ENCODE data around the gene TEX9.
"Not testable (repeated sequence)": the region's sequence is repeated elsewhere in the genome, so short reads cannot be mapped to it uniquely, and the experiment has no call there.

The TEX9 gene

DNA sequence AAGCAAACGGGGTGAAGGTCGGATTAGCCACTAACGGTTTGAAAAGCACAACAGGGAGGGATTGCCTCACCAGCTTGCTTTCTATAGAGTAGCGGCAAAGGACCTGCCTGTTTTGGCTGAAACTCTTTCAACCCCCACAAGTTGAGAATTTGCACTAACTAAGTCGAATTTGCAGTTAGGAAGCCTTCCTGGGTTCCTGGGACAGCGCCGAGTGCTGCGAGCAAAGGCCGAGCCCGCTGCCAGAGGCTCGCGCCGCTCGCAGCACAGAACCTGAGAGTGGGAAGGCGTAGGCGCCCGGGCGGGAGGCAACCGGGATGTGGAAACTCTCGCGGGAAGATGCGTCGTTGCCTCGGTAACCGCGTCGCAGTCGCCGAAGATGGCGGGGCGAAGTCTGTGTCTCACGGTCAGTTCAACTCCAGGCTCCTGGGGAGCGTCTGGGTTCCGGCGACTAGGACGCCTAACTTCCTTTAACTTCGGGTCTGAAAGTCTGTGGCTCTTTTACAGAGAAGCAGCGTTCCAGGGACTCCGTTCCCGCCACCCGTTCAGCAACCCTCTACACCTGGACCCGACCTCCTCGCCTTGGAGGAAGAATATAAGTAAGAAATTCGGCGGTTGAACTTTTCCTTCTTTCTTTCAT is at the start of gene TEX9:
TEX9 (plus strand) TSS at position 352 of the 637 bp plus-strand sequence; CDS start at position 377, 25 bp downstream.
- peak; percentile 29 for DNase-seq (ENCODE audit: low read depth)

DNA sequence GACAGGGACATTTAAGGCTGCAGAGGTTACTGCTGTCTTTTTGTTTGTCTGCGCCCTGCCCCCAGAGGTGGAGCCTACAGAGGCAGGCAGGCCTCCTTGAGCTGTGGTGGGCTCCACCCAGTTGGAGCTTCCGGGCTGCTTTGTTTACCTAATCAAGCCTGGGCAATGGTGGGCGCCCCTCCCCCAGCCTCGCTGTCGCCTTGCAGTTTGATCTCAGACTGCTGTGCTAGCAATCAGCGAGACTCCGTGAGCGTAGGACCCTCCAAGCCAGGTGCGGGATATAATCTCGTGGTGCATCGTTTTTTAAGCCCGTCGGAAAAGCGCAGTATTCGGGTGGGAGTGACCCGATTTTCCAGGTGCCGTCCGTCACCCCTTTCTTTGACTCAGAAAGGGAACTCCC is 48.7 kb upstream of the TEX9 start:
- not testable (repeated sequence) for DNase-seq (ENCODE audit: low read depth)

DNA sequence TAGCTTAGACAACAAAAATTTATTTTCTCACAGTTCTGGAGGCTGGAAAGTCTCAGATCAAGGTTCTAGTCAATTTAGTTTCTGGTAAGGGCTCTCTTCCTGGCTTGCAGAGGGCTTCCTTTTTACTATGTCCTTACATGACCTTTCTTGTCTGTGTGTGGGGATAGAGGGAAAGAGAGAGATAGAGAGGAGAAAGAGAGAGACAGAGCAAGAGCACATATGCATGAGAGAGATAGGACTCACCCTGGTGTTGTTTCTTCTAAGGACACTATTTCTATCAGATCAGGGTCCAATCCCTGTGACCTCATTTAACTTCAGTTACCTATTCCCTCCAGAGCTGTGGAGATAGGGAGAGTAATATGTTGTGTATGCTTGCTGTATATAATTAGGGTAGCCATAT is 44.9 kb upstream of the TEX9 start:
- DNase-seq (ENCODE audit: low read depth): no peak

DNA sequence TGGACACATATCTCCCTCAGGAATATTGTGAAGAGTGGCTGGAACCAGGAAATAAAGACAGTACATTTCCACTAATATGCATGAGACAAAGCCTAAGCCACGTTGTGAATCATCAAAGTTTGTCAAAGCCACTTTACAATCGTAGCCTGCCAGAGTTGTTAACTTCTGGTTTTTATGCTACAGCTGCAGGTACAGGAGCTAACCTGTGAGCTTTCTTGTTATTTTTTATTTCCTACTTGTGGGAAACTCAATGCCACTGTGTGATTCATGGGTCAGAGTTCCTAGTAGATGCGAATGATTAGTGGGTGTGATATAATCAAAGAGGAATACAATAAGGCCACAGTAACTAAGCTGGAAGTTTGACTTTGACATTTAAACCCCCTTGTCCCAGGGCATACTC is 44.4 kb upstream of the TEX9 start:
- no peak for DNase-seq (ENCODE audit: low read depth)

DNA sequence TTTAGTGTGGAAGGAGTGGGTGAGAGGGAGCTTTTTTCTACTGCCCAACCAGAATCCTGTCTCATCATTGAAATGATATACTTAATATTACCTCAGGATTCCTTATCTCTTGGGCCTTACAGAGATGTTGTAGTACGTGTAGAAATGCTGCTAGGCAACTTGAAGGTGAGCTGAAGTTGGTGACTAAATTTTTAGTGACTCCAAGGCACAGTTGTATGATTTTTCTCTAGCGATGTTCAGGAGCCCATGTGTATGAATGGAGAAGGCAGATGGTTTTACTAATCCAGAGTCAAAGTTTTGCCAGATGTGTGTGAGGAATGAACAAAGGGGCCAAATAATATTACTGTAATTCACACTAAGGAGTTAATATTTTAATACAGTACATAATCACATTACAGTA is 42.8 kb upstream of the TEX9 start:
- no peak for DNase-seq (ENCODE audit: low read depth)

DNA sequence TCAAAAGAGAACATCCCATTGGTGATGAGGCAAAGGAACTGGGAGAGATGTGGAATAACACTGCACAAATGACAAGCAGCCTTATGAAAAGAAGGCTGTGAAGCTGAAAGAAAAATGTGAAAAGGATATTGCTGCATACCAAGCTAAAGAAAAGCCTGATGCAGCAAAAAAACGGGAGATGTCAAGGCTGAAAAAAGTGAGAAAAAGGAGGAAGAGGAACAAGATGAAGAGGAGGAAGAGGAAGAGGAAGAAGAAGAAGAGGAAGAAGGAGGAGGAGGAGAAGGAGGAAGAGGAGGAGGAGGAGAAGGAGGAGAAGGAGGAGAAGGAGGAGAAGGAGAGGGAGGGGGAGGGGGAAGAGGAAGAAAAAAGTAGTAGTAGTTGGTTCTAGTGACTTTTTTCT is 41.8 kb upstream of the TEX9 start:
- DNase-seq (ENCODE audit: low read depth): no peak

DNA sequence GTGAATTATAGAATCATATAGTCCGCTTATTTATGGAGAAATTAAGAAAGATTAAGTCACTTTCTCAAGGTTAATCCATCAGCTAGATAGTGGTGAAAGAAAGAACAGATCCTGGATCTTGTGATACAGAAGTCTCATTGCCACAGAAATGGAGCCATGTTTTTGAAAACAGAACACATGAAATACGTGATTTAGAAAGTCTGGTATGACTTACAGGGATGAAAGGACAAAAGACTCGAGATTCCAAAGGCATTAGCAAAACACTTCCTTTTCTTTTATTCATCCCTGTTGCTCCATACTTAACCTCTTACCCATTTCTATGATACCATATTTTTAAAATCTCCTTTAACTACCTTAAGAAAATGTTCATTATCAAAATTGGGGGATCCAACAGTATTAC is 40.0 kb upstream of the TEX9 start:
- no peak for DNase-seq (ENCODE audit: low read depth)

DNA sequence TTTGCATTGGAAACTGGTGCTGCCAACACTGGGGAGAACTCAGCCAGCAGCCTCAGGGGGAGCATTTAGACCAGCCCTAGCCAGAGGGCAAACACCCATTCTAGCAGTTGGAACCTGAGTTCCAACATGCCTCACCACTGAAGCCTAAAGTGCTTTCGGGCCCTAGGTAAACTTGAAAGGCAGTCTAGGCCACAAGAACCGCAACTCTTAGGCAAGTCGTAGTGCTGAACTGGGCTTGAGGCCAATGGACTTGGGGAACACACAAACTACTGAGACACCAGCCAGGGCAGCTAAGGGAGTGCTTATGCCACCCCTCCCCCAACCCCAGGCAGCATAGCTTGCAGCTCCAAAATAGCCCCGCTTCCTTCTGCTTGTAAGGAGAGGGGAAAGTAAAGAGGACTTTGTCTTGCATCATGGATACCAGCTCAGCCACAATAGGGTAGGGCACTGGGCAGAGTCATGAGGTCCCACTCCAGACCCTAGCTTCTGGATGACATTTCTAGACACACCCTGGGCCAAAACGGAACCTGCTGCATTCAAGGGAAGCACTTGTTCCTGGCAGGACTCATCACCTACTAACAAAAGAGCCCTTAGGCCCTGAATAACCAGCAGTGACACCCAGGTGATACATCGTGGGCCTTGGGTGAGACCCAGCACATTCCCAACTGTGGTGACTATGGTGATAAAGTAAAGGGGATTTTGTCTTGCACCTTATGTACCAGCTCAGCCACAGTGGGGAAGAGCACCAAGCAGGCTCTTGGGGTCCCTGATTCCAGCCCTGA is 37.3 kb upstream of the TEX9 start:
- DNase-seq (ENCODE audit: low read depth): no peak

DNA sequence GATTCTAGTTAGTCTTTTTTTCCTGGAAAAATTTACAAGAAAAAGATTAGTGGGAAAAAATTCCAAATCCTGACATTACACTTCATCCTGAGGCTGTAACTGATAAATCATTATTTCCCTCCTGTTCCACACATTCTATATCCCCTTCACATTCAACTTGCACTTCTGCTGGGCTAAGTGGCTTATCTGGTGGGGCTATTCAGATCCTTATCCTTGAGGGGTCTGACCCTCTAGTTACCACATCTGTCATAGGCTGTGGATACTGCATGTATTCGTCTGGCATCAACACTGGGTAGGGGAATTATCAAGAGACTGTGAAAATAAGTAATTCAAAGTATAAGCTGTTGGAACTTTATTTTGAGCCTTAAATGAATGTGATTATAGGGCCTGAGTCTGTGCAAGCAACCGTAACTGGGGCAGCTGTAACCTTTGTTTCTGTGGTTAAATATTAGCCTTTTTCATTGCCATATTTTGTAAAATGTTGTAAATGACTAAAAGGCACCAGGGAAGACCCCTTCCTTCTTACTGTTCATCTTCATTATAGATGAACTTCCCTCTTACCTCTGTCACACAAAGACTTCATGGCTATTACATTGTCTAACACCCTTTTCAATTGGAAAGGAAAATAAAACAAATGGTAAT is 28.0 kb upstream of the TEX9 start:
- DNase-seq (ENCODE audit: low read depth): no peak

DNA sequence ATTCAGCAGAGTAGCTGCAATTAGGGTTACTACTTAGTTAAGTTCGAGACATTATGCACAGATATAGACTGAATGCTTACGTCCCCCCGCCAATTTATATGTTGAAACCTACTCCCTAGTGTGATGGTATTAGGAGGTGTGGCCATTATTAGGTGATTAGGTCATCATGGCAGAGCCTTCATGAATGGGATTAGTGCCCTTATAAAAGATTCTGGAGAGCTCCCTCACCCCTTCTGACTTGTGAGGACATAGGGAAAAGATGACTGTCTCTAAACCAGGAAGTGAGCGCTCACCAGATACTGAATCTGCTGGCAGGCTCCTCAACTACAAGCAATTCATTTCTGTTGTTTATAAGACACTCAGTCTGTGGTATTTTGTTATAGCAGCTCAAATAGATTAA is 25.6 kb upstream of the TEX9 start:
- DNase-seq (ENCODE audit: low read depth): no peak

DNA sequence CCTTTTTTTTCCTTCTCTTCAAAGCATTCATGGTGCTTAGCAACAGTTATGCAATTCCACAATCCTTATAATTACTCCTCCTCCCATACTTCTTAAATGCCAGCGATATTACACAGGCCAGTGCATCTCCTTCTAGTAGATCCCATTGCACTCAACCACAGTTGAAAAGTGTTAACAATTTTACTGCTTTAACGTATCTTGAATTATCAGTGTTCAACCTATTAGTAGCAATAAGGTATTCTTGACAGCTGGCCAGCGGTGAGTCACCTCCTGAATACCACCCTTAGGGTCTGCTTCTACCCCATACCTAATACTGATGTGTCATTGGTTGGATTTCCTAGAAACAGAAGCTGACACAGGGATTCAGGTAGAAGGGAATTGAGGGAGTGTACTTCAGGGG is 24.0 kb upstream of the TEX9 start:
- DNase-seq (ENCODE audit: low read depth): no peak

DNA sequence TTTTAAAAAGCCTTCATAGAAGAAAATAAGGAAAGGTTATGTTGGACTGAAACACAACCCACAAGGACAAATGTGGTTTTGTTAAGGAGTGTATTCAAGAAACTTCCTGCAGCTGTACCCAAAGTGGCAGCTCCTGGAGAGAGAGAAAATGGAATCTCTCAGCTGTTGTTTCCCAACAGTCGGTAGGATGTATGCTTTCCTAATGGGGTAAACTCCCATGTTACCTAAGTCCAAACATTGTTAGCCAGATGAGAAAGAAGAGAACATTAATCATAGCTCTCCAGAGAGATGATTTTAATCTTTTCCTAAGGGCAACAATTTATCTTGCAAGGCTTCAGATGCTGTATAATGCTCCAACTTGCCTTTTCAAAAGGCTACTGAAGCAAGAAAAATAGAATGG is 22.6 kb upstream of the TEX9 start:
- no peak for DNase-seq (ENCODE audit: low read depth)

DNA sequence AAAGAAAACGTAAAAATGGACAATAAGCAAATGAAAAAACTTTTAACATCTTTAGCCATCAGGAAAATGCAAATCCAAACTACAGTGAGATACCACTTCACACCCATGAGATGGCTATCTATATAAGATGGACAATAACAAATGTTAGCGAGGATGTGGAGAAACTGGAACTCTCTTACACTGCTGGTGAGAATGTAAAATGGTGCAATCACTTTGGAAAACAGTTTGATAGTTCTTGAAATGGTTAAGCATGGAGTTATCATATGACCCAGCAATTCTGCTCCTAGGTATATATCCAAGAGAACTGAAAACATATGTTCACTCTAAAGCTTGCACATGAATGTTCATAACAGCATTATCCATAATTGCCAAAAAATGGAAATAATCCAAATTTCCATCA is 21.3 kb upstream of the TEX9 start:
- no peak for DNase-seq (ENCODE audit: low read depth)

DNA sequence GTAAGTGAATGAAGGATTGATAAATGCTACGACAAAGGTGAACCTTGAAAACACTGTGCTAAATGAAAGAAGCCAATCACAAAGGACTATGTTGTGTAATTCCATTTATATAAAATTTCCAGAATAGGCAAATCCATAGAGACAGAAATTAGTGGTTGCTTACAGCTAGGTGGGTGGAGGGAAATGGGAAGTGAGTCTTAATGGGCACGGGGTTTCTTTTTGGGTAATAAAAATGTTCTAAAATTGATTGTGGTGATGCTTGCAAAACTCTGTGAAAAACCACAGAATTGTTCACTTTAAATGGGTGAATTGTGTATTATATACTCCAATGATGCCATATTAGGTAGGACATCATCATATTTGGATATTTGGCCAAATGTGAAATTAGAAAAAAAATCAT is 20.9 kb upstream of the TEX9 start:
- DNase-seq (ENCODE audit: low read depth): no peak

DNA sequence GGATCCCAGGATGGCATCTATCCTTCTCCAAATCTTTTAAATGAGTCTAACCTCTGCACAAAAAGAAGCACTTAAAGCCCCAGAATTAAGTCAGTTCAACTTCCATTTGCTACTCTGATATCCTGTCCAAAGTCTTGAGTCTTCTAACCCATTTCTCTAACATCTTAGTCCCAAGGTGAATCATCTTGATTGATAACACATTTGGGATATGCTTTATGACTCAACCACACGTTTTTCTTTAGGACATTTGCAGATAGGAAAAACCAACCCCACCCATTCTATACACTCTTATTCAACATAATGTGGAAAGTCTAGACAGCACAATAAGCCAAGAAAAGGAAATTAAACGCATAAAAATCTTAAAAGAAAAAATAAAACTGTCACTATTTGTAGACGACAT is 18.8 kb upstream of the TEX9 start:
- no peak for DNase-seq (ENCODE audit: low read depth)

DNA sequence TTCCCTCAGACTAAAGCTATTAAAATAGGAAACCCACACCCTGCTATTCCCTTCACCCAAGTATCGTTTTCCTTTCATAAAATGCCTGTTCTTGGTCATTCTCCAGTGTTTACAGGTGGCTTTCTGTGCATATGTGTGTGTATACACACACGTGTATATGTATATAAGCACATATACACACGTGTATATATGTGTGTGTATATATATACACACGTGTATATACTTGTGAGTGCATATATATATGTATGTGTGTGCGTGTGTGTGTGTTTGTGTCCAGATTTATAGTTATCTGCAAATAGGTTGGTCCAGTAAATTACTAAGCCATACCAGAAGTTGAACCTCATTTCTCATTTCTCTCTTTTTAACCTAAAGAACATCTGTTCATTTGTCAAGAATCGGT is 15.7 kb upstream of the TEX9 start:
- no peak for DNase-seq (ENCODE audit: low read depth)

DNA sequence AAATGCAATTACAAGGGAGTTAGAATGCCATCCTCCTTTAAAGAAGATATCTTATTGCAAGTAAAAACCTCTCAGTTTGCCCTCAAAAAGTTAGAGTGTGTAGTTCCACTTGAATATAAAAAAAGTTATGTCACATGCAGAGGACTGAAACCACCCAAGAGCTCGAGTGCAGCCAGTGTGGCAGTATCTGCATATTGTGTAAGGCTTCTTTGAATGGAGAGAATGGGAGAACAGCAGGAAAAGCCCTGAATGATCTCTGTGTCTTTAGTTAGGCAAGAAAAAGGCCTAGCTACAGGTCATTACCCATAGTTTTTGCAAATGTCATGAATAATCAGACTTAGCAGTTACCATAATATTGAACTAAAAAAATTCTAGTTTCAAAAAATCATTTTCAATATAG is 13.9 kb upstream of the TEX9 start:
- no peak for DNase-seq (ENCODE audit: low read depth)

DNA sequence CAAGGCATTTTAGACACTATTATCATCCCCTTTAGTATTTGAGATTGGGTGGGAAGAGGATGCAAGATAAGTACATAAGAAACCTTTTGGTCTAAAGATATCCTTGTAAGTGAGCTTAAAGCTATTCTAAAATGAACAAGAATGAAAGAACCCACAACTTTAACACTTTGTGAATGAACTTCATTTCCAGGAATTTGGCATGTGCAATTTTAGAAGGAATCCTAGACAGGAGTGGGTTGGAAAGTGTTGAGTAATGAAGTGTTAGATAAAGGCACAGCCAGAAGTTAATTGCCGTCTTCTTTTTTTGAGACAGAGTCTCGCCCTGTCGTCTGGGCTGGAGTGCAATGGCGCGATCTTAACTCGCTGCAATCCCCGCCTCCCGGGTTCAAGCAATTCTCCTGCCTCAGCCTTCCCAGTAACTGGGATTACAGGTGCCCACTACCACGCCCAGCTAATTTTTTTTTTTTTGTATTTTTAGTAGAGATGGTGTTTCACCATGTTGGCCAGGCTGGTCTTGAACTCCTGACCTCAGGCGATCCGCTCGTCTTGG is 13.2 kb upstream of the TEX9 start:
- no peak for DNase-seq (ENCODE audit: low read depth)

DNA sequence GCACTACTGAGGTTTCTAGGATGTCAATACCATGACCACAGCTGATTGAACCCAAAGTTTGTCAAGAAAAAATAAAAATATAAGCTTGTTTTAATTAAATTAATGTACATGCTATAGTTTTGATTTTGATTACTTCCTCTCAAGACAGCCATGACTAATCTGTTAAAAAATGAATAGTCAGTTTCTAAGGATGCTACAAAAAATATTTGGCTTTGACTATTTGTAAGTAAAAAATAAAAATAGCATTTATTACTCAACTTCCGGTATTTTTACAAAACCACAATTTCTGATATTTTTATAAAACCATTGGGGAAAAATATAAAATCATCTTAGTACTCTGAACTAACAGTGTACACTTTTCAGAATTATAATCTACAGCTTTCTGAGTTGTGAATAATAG is 12.1 kb upstream of the TEX9 start:
- no peak for DNase-seq (ENCODE audit: low read depth)

DNA sequence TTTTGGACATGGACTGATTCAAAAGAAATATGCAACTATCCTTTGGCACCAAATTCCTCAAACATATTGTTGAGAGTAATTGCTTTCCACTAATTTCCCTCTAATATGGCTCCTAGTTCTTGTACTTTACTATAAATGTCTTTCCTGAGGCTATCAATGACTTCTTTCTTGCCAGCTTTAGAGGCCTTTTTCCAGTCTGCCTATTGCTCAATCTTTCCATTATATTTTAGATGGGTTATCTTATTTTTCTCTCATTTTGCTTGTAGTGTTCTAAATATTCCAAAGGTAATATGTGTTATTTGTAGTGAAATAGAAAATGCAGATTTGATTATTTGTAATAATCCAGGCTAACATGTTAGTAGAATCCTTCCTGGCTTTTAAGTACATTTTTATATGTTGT is 11.5 kb upstream of the TEX9 start:
- DNase-seq (ENCODE audit: low read depth): no peak

DNA sequence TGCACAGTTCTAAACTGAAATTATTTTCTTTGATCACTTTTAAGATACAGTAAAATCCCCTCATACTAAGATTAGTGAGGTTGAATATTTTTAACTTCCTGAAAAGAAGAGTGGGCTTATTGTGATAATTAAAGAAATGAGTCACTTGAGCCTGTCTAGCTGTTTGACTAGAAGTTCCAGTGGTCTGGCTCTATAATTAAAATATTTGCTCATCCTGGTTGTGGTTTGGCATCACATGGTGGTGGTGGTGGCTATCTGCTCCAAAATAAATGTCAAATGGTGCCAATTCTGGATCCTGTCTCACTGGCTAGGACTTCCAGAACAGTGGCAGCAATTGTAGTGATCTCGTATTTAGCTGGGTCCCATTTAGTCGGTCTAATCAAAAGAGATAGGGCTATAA is 8.6 kb upstream of the TEX9 start:
- DNase-seq (ENCODE audit: low read depth): no peak

DNA sequence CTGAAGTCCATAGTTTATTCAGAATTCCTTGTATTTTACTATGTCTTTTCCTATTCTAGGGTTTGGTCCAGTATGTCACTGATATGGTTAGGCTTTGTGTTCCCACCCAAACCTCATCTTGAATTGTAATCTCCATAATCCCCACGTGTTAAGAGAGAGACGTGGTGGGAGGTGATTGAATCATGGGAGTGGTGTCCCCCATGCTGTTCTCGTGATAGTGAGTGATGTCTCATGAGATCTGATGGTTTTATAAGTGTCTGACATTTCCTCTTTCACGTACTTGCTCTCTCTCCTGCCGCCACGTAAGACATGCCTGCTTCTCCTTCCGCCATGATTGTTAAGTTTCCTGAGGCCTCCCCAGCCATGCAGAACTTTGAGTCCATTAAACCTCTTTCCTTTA is 6.6 kb upstream of the TEX9 start:
- DNase-seq (ENCODE audit: low read depth): no peak

DNA sequence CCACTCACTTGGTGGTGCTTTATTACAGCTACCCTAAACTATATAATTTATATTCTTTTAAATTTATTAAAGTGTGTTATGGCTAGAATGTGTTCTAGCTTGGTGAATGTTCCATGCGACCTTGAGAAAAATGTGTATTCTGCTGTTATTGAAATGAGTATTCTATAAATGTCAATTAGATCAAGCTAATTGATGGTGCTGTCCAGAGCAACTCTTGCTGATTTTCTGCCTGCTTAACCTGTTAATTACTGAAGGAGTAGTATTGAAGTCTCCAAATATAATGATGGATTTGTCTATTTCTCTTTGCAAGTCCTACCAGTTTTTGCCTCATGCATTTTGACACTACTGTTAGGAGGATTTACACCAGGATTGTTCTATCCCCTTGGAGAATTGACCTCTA is 3.2 kb upstream of the TEX9 start:
- DNase-seq (ENCODE audit: low read depth): no peak
